ENCODE data around the gene SNX9.

SNX9 gene

GRCh38 chr6:157823528-157824370 is 703 bp downstream of the SNX9 start:
- peak overlapping the region; percentile 92 for H3K27ac ChIP-seq
- no peak; the same call in 1 of the 2 replicates for TF ChIP-seq CTCF (conservative IDR thresholded peaks at IDR 0.05)

DNA sequence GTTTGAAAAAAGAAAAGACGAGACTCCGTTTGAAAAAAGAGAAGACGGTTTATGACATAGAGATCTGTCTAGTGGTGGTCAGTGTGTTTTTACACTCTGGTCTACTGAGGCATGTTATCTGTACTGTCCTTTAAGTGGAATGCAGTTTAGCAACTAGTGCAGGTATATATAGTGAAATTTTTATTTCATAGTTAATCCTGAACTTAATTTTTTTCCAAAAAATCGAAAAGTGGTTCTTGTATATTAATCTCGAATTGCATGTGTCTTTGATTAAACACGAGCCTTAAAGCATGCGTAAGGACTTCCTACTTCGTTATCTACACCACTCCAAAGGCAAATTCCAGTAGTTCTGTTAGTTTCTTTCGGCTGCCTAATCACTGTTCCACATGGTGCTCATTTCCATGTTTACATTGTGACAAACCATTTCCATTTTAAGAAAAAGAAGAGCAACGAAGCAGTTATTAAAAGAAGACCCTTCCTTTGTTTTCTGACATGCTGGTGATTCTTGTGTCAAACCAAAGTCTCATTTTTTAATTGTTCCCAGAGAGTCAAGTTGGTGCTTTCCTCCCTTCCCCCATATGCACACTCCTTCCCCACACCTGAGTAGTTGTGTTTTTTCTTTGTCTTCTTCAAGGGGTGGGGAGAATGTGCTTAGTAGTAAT is 2.3 kb downstream of the SNX9 start:
- H3K27ac ChIP-seq, result peak overlapping the region; percentile 92
- no peak for TF ChIP-seq CTCF (conservative IDR thresholded peaks at IDR 0.05)

- TF ChIP-seq CTCF (conservative IDR thresholded peaks at IDR 0.05), result no peak
Measured at GRCh38 chr6:157830354-157831017, 7.4 kb downstream of the SNX9 start.

DNA sequence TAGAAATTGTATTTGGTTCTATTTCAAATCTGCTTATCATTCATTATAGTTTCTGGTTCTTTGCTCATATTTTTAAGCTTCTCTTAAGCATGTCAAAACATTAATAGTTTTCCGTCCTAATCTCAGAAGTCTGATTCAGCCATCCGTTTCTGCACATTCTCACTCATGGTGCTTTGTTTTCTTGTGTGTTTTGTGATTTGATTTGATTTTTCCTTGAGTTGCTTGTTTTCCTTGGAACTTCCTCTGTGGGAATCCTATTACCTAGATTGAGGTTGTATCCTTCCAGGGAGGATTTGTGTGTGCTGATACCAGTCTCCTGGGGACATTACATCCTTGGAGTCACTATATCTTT is 7.9 kb downstream of the SNX9 start:
- TF ChIP-seq CTCF (conservative IDR thresholded peaks at IDR 0.05), result no peak
- no peak overlapping the region for H3K27ac ChIP-seq

More at GRCh38 chr6:157830354-157831017, 7.4 kb downstream of the SNX9 start:
- H3K27ac ChIP-seq, result no peak overlapping the region

DNA sequence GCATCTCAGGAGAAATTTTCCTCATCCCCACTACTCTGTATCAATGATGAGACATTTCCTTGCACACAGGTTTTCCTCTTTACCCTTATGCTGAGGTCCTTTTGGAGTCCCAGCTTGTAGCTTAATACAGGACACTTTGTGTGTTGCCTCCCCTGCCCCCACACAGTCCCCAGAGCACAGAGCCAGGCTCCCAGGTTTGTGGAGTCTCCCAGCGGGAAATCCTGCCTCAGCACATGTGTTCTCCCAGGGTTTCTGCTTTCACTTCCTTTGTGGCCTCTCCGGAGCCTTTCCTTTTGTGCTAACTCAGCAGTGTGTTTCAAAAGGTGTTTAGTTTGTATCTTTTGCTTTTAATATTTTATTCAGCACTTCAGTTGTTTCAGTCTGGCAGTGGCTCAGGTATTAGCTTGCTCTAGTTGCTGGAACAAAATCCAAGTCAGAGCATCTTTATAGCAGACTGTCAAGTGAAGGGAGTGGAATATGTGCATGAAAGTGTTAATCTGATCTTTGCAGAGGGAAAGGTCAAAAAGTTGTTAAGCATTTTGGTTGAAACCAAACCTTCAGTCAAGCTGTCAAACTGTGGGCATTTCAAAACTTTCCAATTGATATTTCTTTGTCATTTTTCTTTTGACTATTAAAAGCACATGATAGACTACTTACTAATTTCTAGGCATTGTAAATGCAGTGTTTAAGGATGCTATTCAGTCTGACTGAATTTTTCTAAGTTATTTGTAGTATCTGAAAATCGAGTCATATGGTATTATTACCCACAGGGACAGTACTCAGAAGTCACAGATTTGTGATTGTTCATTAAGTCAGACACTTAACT is 8.6 kb downstream of the SNX9 start:
- no peak for TF ChIP-seq CTCF (conservative IDR thresholded peaks at IDR 0.05)
- no peak overlapping the region for H3K27ac ChIP-seq

- H3K27ac ChIP-seq, result no peak overlapping the region
Measured at GRCh38 chr6:157832250-157832967, 9.4 kb downstream of the SNX9 start.

More at GRCh38 chr6:157832250-157832967, 9.4 kb downstream of the SNX9 start:
- TF ChIP-seq CTCF (conservative IDR thresholded peaks at IDR 0.05), result no peak

Data from VCaP (cell line).